Stimulated activated CD4-positive, alpha-beta T cell treated with anti-CD3 and anti-CD28 coated beads, Interleukin-2, amount 100 ng/mL, for 24 hours (primary cell): Measurements from ENCODE around the gene DNAJB1.
"Not testable (repeated sequence)": the region's sequence is repeated elsewhere in the genome, so short reads cannot be mapped to it uniquely, and the experiment has no call there.

Experiments used
- DNase-seq, 2 donors: peaks; one replicate each; pipeline ENCODE4 v3.0.0-alpha.2; 2020

The DNAJB1 gene

DNA sequence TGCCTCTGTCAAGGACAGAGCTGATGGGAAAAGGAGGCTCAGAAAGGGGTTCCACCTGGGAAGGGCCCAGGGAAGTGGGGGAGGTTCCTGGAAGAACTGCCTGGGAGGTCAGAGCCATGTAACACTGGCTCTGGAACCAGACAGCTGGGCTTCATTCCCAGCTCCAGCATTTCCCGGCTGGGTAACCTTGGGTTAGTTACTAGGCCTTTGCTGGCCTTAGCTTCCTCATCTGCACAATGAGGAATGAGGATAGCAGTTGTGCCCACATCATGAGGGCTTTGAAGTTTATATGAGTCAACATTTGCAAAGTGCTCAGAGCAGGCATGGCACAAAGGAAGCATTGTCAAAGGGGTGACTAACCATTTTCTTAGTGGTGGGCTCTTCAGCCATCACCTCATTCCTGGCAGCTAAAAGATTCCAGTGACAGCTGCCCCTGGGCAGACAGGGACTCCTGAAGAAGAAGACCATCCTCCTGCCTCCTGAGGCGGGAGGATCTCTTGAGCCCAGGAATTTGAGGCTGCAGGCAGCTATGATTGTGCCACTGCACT is 1.7 kb upstream of the DNAJB1 start:
- no peak for DNase-seq

DNA sequence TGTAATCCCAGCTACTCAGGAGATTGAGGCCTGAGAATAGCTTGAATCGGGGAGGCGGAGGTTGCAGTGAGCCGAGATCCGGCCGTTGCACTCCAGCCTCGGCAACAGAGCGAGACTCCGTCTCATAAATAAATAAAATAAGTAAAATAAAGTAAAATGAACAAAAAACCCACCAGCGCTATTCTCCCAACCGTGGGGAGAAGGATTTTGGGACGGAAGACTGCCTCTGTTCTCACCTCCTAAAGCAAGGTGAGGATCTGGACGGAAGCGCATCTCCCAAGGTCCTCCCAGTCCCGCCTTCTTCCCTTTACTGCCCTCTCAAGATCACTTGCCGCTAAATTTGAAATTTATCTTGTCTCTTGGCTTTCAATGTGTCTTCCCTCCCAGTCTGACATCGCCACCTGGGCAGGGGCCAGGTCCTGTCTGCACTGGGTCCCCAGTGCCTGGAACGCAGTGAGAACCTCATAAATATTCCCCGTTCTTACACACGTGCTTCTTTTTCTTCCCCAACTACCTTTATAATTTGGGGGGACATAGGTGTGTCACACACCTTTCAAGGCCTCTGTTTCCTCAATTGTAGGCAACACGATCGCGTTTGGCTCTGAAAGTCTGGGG is 1.2 kb upstream of the DNAJB1 start:
- no peak for DNase-seq

DNA sequence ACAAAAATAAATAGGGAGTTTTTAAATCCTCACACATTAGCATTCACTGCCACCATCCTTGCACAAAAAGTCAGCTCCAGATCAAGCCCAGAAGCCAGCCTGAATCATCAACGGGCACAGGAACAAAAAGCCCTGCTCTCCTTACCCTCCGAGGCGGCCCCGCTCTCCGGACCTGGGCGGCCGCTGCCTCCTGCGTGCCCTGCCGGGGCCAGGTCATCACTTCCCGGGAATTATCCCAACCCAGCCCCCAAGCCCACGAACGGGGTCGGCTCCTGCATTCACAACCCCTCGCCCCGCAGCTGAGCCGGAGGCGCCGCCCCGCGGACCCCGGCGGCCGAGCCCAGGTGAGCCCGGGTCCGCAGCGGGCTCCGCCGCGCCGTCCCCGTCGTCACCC is 754 bp downstream of the DNAJB1 start:
- DNase-seq: peak in 1 of 2 donors; percentile 45

DNA sequence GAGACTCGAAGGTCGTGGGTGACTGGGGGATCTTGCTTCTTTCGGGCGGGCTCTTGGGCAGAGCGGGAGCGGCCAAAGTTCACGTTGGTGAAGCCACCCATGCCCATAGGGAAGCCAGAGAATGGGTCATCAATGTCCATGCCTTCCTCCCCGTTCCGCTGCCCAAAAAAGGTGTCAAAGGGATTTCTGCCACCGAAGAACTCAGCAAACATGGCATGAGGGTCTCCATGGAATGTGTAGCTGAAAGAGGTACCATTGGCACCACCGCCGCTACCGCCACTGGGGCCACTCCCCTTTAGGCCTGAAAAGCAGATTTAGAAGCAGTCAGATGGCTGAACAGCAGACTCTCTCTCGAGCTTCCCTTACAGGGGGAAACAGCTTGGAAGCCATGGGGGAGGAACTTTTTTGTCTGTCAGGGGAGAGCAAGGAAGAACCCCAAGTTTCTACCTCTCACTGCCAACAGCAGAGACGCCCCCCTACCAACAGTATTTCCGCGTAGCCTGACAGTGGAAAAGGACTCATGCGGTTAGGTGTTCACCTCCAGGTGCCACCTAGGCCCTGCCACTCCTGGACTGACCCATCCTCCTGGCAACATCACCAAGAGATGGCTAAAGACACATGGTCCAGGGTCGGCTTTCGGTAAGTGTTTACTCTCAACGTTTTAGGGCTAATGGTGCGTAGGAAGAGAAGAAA is 1.3 kb downstream of the DNAJB1 start:
- no peak for DNase-seq

DNA sequence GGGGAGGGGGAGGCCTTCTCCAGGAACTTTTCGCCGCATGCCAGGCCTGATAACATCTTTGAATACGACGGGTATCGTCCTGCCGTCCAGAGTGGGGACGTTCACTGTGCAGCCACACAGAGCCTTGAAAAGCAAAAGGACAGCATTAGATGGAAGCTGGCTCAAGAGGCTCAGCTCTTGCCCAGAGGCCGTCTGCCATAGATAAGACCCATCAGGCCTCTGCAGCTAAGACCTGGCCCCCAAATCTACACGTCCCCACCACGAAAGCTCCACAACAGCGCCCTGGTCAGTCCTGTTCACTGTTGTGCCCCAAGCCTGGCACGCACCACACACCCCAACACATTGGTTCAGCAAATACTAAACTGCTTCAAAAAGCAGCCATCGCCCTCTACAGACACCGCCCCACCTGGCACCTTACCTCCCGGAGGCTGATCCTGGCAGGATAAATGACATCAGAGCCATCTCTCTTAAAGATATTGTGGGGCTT is 2.1 kb downstream of the DNAJB1 start:
- DNase-seq: no peak

DNA sequence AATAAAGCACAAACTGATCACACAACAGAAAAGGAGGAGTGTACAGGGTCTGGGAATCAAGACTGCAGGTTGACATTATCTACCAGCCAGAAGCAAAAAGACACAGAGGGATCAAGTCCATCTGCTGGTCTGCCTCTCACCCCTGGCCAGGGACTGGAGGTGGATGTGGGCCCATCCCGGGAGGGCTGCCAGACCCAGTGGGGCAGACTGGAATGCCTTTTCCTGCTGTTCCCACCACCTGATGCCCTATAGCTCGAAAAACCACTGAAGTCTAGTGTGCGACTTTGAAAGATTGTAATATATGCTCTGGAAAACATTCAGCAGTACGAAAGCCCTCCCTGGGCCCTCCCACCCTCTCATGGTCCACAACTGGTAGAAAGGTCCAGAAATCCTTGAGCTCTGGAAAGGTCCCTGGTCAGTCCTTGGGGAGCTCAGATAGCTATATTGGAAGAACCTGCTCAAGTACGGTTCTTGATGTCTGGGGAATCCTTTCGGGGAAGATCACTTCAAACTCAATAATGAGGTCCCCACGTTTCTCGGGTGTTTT is 2.6 kb downstream of the DNAJB1 start:
- no peak for DNase-seq

DNA sequence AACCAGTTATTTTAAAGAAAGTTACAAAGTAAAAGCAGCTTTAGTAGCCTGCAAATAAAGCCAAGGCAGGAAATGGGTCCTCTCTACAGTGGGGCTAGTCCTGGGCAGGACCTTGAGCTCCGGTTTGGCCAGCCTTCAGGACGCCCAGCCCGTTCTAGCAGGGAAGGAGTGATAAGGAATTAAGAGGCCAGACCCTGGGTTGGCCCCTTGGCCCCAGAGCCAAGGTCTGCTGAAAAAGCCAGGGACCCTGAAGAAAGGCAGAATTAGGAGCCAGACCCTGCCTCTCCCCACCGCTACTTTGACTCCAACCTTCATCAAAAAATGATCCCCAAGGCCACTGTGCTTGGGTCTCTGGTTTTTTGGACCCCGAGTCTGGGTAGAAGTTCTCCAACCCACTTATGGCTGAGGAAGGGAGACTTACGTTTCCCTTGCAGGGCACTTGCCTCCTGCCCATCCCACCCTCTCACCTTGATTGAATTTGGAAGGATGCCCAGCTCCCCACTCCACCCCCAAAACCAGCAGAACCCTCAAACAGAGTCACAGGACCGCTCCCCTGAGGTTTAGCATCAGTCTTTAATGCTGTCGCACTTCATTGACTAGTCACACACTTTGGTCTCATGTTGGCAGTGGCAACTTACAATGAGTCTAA is 3.9 kb downstream of the DNAJB1 start:
- no peak for DNase-seq

DNA sequence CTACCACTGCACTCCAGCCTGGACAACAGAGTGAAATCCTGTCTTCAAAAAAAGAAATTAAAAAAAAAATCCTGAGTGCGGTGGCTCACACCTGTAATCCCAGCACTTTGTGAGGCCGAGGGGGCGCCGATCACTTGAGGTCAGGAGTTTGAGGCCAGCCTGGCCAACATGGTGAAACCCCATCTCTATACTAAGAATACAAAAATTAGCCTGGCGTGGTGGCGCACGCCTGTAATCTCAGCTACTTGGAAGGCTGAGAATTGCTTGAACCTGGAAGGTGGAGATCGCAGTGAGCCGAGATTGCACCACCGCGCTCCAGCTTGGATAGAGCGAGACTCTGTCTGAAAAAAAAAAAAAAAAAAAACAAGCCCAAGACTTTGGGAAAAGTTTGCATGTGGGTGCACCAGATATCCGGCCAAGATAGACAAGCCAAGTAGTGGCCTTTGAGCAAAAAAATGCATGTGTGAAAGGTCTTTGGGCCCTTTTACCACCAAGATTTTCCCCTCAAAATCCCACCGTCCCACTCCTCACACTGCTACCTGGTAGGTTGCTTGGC is 5.7 kb downstream of the DNAJB1 start:
- no peak for DNase-seq

DNA sequence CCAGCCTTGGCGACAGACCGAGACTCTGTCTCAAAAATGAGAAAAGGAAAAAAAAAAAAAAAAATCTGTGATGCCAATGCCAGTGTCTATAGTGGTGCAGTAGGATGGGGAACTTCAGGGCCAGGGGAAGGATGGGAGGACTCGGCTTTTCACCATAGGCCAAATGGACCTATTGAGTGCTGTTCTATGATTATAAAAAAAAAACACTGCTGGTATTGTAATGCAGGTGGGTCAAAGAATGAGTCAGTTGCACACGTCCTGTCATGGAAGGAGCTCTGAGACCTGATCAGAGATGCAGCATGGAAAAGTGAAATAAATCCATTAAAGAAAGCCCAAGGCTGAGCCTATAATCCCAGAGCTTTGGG is 7.0 kb downstream of the DNAJB1 start:
- no peak for DNase-seq

DNA sequence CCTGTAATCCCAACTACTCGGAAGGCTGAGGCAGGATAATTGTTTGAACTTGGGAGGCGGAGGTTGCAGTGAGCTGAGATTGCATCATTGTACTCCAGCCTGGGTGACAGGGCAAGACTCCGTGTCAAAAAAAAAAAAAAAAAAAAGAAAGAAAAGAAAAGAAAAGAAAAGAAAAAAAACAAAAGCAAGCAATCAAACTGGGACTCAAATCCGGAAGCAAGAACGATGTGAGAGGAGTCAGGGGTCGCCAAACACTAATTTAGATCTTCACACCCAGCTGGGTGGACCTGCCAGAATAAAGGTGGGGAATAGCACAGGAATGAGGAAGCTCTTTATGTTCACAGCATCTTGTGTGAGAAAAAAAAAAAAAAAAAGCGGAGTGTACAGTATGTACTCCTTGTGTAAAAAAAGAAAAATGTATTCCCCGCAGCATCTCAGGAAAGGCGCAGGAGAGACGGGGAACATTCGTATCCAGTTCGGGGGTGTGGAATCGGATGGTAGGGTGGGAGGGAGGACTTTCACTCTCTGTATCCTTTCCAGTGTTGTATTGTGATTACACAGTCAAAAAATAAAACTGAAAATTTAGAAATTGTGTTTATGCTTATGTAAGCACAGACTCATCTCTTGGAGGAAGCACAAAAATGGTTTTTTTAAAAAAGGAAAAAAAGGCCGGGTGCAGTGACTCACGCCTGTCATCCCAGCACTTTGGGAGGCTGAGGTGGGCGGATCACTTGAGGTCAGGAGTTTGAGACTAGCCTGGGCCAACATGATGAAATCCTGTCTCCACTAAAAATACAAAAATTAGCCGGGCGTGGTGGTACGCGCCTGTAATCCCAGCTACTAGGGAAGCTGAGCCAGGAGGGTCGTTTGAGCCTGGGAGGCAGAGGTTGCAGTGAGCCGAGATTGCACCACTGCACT is 7.6 kb downstream of the DNAJB1 start:
- DNase-seq: no peak

DNA sequence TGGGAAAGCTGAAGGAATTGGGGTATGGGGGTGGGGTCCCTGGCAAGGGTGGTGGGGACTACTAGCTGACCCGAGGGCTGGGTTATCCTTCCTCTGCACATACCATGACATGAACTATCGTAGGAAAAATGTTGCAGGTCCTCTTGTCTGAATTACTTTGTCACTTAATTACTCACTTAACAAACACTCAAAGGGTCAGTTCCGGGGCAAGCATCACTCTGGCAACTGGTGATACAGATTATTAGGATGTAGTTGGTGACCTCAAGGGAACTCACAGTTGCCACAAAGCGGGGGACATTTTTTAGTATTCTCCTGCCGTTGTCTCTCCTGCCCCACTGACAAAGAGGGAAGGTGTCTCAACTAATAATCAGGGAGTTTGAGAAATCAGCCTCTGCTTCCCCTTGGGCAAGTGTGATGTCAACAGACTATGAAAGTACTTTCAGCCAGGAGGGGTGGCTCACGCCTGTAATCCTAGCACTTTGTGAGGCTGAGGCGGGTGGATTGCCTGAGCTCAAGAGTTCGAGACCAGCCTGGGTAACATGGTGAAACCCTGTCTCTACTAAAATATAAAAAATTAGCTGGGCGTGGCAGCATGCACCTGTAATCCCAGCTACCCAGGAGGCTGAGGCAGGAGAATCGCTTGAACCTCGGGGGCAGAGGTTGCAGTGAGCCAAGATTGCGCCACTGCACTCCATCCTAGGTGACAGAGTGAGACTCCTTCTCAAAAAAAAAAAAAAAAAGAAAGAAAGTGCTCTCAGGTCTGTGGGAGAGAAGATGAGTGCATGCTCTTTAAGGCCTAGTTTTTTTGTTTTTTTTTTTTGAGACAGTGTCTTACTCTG is 10.3 kb downstream of the DNAJB1 start:
- no peak for DNase-seq

DNA sequence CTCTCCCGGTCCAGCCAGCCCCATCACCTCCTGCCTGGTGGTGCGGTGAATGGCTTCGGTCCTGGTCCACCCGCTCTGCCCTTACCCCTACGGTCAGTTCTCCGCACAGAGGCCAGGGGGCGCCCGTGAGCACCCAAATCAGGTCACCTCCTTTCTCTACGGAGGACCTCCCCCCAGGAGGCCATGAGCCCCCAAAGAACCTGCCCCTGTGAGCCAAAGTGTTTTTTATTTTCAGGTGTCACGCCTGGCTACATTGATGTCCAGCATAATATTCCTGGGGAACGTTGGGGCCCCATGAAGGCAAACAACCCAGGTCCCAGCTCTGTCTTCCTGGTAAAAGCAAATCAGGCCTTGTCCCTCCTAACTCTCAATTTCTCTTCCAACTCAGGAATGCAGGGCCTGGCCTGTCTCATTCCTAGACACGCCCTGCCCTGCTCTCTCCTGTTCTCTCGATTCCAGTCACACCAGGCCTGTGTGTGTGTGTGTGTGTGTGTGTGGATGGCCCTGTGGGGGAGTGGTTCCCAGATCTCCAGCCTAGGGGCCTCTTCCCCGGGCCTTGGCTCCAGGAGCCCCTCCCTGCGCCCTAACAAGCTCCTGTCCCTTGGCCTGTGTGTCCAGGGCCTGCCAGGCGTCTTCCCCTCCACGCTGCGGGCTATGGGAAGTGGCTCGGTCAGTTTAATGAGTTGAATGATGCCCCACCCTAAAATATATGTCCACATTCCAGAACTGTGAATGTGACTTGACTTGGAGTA is 12.5 kb downstream of the DNAJB1 start:
- peak; percentile 78 to 82 for DNase-seq

DNA sequence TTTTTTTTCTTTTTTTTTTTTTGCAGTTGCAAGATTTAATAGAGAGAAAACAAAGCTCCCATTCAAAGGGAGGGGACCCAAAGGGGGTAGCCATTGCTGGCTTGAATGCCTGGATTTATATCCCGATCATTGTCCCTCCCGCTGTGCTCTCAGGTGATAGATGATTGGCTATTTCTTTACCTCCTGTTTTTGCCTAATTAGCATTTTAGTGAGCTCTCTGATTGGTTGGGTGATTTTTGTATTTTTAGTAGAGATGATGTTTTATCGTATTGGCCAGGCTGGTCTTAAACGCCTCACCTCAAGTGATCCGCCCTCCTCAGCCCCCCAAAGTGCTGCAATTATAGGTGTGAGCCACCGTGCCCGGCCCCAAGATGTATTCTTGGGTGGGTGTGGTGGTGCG is 13.6 kb downstream of the DNAJB1 start:
- not testable (repeated sequence) for DNase-seq

DNA sequence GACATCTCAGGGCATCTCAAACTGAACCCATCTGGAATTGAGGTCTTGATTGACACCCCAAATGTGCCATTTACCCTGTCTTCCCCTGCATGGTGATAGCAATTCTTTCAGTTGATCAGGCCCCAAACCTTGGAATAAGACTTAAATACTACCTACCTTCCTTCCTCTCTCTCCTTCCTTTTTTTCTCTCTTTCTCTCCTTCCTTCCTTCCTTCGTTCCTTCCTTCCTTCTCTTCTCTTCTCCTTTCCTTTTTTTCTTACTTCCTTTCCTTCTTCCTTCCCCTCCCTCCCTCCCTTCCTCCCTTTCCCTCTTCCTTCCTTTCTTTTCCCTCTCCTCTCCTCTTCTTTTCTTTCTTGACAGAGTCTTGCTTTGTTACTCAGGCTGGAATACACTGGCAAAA is 14.9 kb downstream of the DNAJB1 start:
- DNase-seq: no peak

DNA sequence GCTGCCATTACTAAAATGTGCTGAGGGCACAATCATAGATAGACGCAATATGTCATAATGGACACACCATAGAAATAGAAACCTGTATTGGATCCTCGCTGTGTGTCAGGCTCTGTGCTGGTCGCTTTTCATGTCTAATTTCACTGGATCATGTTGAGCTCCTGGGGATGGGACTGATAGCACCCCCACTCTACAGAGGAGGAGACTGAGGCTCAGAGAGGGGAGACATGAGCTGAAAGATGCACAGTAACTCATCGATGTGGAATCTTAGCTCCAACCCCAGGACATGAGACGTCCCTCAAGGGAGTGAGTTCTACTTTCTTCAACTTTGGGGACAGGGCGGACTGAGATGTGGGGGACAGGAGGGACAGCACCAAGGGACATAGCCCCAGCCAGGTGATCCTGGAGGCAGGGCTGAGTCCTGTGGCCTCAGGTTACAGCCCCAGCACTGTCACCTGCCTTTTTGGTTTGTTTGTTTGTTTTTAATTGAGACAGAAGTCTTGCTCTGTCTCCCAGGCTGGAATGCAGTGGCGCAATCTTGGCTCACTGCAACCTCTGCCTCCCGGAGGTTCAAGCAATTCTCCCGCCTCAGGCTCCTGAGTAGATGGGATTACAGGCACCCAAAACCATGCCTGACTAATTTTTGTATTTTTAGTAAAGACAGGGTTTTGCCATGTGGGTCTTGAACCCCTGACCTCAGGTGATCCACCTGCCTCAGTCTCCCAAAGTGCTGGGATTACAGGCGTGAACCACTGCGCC is 15.7 kb downstream of the DNAJB1 start:
- no peak for DNase-seq

DNA sequence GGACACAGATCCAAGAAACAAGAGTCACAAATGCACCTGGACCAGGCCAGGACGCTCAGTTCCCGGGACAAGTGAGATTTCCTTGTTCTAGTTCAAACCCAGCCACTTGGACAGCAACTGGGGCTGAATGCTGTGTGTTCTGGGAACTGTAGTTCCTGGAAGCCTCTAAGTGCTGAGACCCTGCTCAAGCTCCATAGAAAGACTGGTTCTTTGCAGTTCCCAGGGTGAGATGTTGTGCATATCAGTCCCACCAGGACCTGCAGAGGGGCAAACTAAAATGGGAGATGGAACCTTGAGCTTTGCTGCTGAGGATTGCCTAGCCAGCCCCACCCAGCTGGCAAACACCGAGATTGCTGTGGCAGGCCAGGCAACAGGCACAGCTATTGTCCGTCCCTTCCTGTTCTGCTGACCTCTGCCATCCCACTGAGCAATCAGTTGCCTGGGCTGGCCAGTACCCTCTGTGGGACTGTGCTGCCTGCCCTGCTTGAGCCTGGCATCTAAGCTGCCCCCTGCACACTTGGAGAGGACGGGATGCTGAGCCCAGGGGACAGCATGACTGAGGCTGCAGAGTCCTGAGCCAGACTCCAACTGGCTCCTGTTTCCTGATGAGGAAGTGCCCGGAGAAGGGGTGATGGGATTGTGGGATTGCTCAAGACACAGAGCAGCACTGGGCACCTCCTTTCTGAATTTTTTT is 20.8 kb downstream of the DNAJB1 start:
- DNase-seq: no peak

DNA sequence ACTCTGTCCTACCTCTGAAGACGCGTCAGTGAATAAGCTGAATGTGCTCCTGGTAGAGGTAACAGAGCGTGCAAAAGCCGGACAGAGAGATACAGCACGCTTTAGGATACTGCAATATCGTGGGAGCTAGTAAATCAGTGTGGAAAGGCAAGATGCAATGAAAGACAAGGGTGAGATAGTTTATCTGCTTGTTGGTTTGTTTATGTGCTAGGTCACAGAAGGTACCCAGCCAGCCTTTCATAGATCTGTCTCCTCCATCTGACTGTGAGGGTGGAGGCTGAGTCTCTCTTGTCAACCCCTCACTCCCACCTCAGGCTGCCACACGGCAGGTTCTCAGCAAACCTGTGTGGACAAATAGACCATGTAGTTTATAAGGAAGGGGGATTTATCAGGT is 21.4 kb downstream of the DNAJB1 start:
- DNase-seq: no peak

DNA sequence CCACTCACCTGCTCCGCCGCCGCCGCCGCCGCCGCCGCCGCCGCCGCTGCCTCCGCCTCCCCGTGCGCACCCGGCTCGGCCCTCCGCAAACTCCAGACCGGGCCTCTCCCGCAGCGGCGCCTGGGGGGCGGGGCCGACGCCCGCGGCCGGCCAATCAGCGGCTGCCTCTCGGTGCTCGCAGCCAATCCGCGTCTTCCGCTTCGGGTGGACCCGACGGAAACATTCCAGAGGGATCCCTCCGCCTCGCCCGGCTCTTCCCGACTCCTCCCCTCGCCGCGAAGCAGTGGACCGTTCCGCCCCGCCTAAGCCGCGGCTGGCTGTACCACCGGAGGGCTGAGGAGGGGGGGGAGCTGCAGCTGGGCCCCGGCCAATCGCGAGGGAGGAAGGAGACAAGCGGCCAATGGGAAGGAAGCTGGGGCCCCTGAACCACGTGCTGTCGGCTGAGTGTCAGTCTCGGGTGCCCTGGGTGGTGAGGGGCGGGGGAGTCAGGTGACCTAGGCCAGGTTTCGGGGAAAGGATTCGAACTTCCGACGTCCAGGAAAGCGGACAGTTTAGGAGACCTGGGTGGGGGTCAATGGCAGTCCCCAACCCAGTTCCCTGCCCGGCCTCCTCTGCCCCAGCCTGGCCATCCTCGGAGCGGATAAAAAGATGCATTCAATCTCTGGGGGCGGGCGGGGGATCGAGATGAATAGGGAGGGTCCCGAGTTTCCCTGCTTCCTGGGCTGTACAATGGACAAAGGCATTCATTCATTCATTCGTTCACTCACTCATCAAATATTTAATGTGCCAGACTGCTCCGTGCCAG is 22.0 kb downstream of the DNAJB1 start, which contains the start of gene GIPC1:
Gene GIPC1 (minus strand): TSS at position 99 of the 805 bp plus-strand sequence. CDS start 13,151 bp downstream, outside the sequence.
- DNase-seq: peak; percentile 84 to 87
